Measurements from ENCODE around the gene ATP8B1. TPM values are rescaled to one million over a fixed set of nuclear protein-coding genes. Genes with fewer than 3 reads are reported as not detected.

The ATP8B1 gene
- total RNA-seq, result not detected

GRCh38 chr18:57803103-57803969 lies at the start of gene ATP8B1:
Gene ATP8B1 (minus strand): TSS chr18:57803315. CDS start chr18:57731807, 71,508 bp downstream.

Other genes starting within 250 kb of the ATP8B1 start
- gene FECH, start 216.6 kb downstream of the ATP8B1 start, total RNA-seq, result 10 to 100 TPM; 17.2 to 18.3 TPM
- 10 to 100 TPM; 88.5 to 88.9 TPM for gene NARS1, start 181.5 kb downstream of the ATP8B1 start, total RNA-seq
- 1 to 10 TPM; 3.3 to 4.5 TPM for gene NEDD4L, start 240.9 kb upstream of the ATP8B1 start, total RNA-seq

Data from activated naive CD4-positive, alpha-beta T cell treated with anti-CD3 and anti-CD28 coated beads, Interleukin-2, amount 10 ng/mL, durations not matched to agents 5 hours and 36 hours (primary cell).